Measurements from ENCODE around the gene MACROD2.

The MACROD2 gene

DNA sequence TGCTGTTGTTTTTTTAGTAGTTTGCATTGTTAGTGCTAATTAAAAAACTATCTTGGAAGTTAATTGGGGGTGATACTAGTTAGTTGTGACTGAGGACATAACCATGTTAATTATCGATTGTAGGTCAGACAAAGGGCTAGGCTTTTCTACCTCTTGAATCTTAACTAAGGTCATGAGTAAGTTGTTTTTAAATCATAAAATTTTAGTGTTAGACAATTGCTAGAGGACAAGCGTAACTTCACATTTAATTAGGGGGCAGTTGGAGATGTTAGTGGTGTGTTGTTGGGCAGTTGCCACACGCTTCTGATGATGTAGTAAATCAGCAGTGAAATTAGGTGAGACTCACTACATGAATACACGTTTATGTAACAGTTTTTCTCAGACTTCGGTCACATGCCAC is 961.2 kb downstream of the MACROD2 start:
- TF ChIP-seq, protein P1, sequence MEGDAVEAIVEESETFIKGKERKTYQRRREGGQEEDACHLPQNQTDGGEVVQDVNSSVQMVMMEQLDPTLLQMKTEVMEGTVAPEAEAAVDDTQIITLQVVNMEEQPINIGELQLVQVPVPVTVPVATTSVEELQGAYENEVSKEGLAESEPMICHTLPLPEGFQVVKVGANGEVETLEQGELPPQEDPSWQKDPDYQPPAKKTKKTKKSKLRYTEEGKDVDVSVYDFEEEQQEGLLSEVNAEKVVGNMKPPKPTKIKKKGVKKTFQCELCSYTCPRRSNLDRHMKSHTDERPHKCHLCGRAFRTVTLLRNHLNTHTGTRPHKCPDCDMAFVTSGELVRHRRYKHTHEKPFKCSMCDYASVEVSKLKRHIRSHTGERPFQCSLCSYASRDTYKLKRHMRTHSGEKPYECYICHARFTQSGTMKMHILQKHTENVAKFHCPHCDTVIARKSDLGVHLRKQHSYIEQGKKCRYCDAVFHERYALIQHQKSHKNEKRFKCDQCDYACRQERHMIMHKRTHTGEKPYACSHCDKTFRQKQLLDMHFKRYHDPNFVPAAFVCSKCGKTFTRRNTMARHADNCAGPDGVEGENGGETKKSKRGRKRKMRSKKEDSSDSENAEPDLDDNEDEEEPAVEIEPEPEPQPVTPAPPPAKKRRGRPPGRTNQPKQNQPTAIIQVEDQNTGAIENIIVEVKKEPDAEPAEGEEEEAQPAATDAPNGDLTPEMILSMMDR (conservative IDR thresholded peaks at IDR 0.05): no peak

GRCh38 chr20:14957402-14957801 is 962.1 kb downstream of the MACROD2 start:
- no peak for TF ChIP-seq ZFX (IDR thresholded peaks at IDR 0.05)
- TF ChIP-seq, protein P1 (conservative IDR thresholded peaks at IDR 0.05): no peak

More for the DNA sequence above, 961.2 kb downstream of the MACROD2 start:
- H3K27ac ChIP-seq: no peak overlapping the region

DNA sequence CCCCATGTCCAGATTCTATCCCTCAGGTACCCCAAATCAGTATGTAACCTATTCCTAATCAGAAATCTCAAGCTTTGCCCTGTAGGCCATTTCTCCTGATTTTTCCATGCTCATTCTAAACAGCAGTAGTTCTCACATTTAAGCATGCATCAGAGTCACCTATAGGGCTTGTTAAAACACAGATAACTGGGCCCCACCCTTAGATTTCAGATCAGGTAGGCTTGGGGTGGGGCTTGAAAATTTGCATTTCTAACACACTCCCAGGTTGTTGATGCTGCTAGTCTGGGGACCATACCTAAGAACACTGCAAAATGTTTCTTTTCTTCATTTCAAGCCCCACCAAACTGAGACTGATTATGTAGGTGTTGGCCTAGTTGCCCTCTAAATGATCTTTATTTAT is 963.3 kb downstream of the MACROD2 start:
- H3K27ac ChIP-seq: no peak overlapping the region
- no peak for TF ChIP-seq ZFX (IDR thresholded peaks at IDR 0.05)
- TF ChIP-seq, protein P1 (conservative IDR thresholded peaks at IDR 0.05): no peak

More at GRCh38 chr20:14957402-14957801, 962.1 kb downstream of the MACROD2 start:
- no peak overlapping the region for H3K27ac ChIP-seq

GRCh38 chr20:14959506-14960475 is 964.5 kb downstream of the MACROD2 start:
- H3K27ac ChIP-seq: no peak overlapping the region
- TF ChIP-seq ZFX (IDR thresholded peaks at IDR 0.05): no peak
- TF ChIP-seq, protein P1 (conservative IDR thresholded peaks at IDR 0.05): no peak

DNA sequence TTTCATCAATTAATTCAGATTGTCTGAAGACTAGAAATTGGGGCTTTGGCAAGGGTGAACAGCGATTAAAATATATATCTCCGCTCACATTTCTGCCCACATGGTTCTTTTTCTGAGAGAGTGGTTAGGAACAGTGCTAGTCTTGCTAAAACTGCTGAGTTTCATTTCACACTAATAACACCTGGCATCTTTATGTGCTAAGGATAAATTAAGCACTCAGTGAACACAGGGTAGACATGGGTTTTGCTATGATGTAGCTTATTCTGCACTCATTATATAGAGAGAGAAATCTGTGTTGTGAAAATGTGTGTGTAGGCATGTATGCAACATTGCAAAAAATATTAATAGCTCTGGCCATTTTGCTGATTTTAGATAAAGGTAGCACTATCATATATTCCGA is 965.5 kb downstream of the MACROD2 start:
- TF ChIP-seq, protein P1 (conservative IDR thresholded peaks at IDR 0.05): no peak
- TF ChIP-seq ZFX (IDR thresholded peaks at IDR 0.05): no peak
- no peak overlapping the region for H3K27ac ChIP-seq

DNA sequence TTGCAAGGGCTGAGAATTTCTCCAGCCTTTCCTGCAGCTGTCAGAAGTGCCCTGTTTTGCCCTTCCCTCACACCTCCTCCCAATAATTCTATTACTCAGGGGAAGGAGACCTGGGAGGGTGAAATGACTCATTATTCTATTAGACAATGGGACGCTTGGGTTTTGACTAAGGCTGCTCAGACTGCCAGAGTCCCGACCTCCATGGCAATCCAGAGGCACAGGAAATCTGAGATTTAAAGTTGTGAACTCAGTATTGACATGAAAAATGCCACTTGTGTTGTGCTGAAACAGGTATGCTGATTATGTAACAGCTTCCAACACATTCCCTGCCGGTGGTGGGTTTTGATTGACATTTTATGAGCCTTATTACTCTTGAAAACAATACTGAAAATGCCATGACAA is 967.9 kb downstream of the MACROD2 start:
- TF ChIP-seq, protein P1 (conservative IDR thresholded peaks at IDR 0.05): no peak
- no peak for TF ChIP-seq ZFX (IDR thresholded peaks at IDR 0.05)
- H3K27ac ChIP-seq: no peak overlapping the region

- no peak overlapping the region for H3K27ac ChIP-seq
- TF ChIP-seq ZFX (IDR thresholded peaks at IDR 0.05): no peak
- TF ChIP-seq, protein P1 (conservative IDR thresholded peaks at IDR 0.05): no peak
Observed at GRCh38 chr20:14966203-14966602, 970.9 kb downstream of the MACROD2 start.
